H9 (cell line): ENCODE measurements around the gene SCML2. TPM values are rescaled to one million over a fixed set of nuclear protein-coding genes. Genes with fewer than 3 reads are reported as not detected.

Experiments used
- DNase-seq: peaks from one replicate; pipeline ENCODE4 v3.0.0-alpha.2; 2017
- H2AFZ ChIP-seq: one replicate; pipeline ENCODE4 v1.6.1; 2013; ENCODE audit warnings: mild to moderate bottlenecking, low read length, control low read depth, moderate library complexity
- H2AK5ac ChIP-seq: 2 replicates; pipeline ENCODE4 v1.6.1; 2013; ENCODE audit warnings: low read length, control low read depth, mixed read lengths; ENCODE audit not compliant: insufficient read length
- H2BK120ac ChIP-seq: one replicate; pipeline ENCODE4 v1.6.1; 2013; ENCODE audit warnings: low read depth, mild to moderate bottlenecking, low read length, control low read depth, inconsistent platforms; ENCODE audit not compliant: poor library complexity, severe bottlenecking
- H2BK12ac ChIP-seq: 2 replicates; pipeline ENCODE4 v1.6.1; 2013; ENCODE audit warnings: low read length, control low read depth, mixed read lengths, low read depth; ENCODE audit not compliant: insufficient read length
- H2BK15ac ChIP-seq: 2 replicates; pipeline ENCODE4 v1.6.1; 2013; ENCODE audit warnings: low read depth, low read length, control low read depth
- H2BK20ac ChIP-seq: one replicate; pipeline ENCODE4 v1.6.1; 2013; ENCODE audit warnings: low read depth, mild to moderate bottlenecking, low read length, control low read depth, inconsistent platforms; ENCODE audit not compliant: poor library complexity, severe bottlenecking
- H2BK5ac ChIP-seq: 2 replicates; pipeline ENCODE4 v1.6.1; 2013; ENCODE audit warnings: low read length, control low read depth, mixed read lengths; ENCODE audit not compliant: insufficient read length
- H3K14ac ChIP-seq: 2 replicates; pipeline ENCODE4 v1.6.1; 2013; ENCODE audit warnings: low read length, control low read depth; ENCODE audit not compliant: insufficient read depth
- H3K18ac ChIP-seq: 2 replicates; pipeline ENCODE4 v1.6.1; 2013; ENCODE audit warnings: low read depth, mild to moderate bottlenecking, mixed read lengths, low read length, control low read depth; ENCODE audit not compliant: insufficient read length
- H3K23ac ChIP-seq: 2 replicates; pipeline ENCODE4 v1.6.1; 2013; ENCODE audit warnings: low read length, control low read depth, mixed read lengths, low read depth; ENCODE audit not compliant: insufficient read length
- H3K23me2 ChIP-seq: 2 replicates; pipeline ENCODE4 v1.6.1; 2013; ENCODE audit warnings: low read depth, mild to moderate bottlenecking, mixed read lengths, low read length, control low read depth; ENCODE audit not compliant: insufficient read length, poor library complexity, severe bottlenecking
- H3K27ac ChIP-seq: 2 replicates; pipeline ENCODE4 v1.5.1; 2013; ENCODE audit warnings: low read length, control low read depth, mixed read lengths, low read depth; ENCODE audit not compliant: insufficient read length
- H3K27me3 ChIP-seq: 2 replicates; pipeline ENCODE4 v1.6.1; 2013; ENCODE audit warnings: low read length, control low read depth, inconsistent platforms; ENCODE audit not compliant: insufficient read depth
- H3K4ac ChIP-seq: 2 replicates; pipeline ENCODE4 v1.6.1; 2013; ENCODE audit warnings: low read depth, mild to moderate bottlenecking, control low read depth, inconsistent platforms, low read length, moderate library complexity
- H3K4me1 ChIP-seq: 2 replicates; pipeline ENCODE4 v1.6.1; 2013; ENCODE audit warnings: low read length, control low read depth, inconsistent platforms; ENCODE audit not compliant: insufficient read depth
- H3K4me2 ChIP-seq: 2 replicates; pipeline ENCODE4 v1.6.1; 2013; ENCODE audit warnings: low read length, control low read depth, mixed read lengths; ENCODE audit not compliant: insufficient read length, insufficient read depth
- H3K56ac ChIP-seq: 2 replicates; pipeline ENCODE4 v1.6.1; 2013; ENCODE audit warnings: low read depth, mild to moderate bottlenecking, mixed read lengths, low read length, control low read depth; ENCODE audit not compliant: insufficient read length
- H3K79me1 ChIP-seq: 2 replicates; pipeline ENCODE4 v1.6.1; 2013; ENCODE audit warnings: low read depth, mild to moderate bottlenecking, moderate library complexity, low read length, control low read depth, inconsistent platforms; ENCODE audit not compliant: insufficient read depth, poor library complexity, severe bottlenecking
- H3K79me2 ChIP-seq: 2 replicates; pipeline ENCODE4 v1.6.1; 2013; ENCODE audit warnings: low read length, control low read depth, inconsistent platforms; ENCODE audit not compliant: insufficient read depth
- H3K9ac ChIP-seq: 2 replicates; pipeline ENCODE4 v1.6.1; 2013; ENCODE audit warnings: low read length, control low read depth, mixed read lengths; ENCODE audit not compliant: insufficient read length; ENCODE audit errors: extremely low read depth
- H3K9me3 ChIP-seq: one replicate; pipeline ENCODE4 v1.6.1; 2013; ENCODE audit warnings: low read depth, low read length, inconsistent platforms; ENCODE audit not compliant: control insufficient read depth
- H3T11ph ChIP-seq: one replicate; pipeline ENCODE4 v1.6.1; 2013; ENCODE audit warnings: mild to moderate bottlenecking, low read length, control low read depth, inconsistent platforms
- H4K20me1 ChIP-seq: one replicate; pipeline ENCODE4 v1.6.1; 2013; ENCODE audit not compliant: control insufficient read depth, insufficient read length, insufficient read depth
- H4K5ac ChIP-seq: 2 replicates; pipeline ENCODE4 v1.6.1; 2013; ENCODE audit warnings: low read depth, mild to moderate bottlenecking, mixed read lengths, low read length, control low read depth; ENCODE audit not compliant: insufficient read length
- H4K8ac ChIP-seq: replicated peaks from 2 replicates; pipeline ENCODE4 v1.6.1; 2013; ENCODE audit warnings: low read length, control low read depth, mixed read lengths, low read depth; ENCODE audit not compliant: insufficient read length
- H4K91ac ChIP-seq: 2 replicates; pipeline ENCODE4 v1.6.1; 2013; ENCODE audit warnings: low read depth, mild to moderate bottlenecking, moderate library complexity, mixed read lengths, low read length, control low read depth; ENCODE audit not compliant: insufficient read length
- H3K27ac Mint-ChIP-seq, 3 experiments: 2 replicates in 2 of 3; 3 replicates in 1 of 3; pipeline ENCODE4 v1.8.0; 2020 to 2021; ENCODE audit warnings: mixed read lengths in 3 of 3, mild to moderate bottlenecking in 1 of 3, moderate library complexity in 1 of 3
- H3K27me3 Mint-ChIP-seq: 2 replicates; pipeline ENCODE4 v1.8.0; 2021; ENCODE audit warnings: low read depth, mild to moderate bottlenecking, moderate library complexity, mixed read lengths
- H3K36me3 Mint-ChIP-seq, 3 experiments: 2 replicates in 2 of 3; 3 replicates in 1 of 3; pipeline ENCODE4 v1.8.0; 2020 to 2021; ENCODE audit warnings: low read depth in 3 of 3, mixed read lengths in 3 of 3; ENCODE audit not compliant: insufficient read depth in 1 of 3
- H3K4me1 Mint-ChIP-seq, 2 experiments: 2 replicates each; pipeline ENCODE4 v1.8.0; 2020; ENCODE audit warnings: mixed read lengths in 2 of 2
- H3K4me3 Mint-ChIP-seq, 2 experiments: 2 replicates in 1 of 2; 3 replicates in 1 of 2; pipeline ENCODE4 v1.8.0; 2020 to 2021; ENCODE audit warnings: mild to moderate bottlenecking in 2 of 2, mixed read lengths in 2 of 2, moderate library complexity in 1 of 2
- H3K9me3 Mint-ChIP-seq, 2 experiments: 2 replicates in 1 of 2; 3 replicates in 1 of 2; pipeline ENCODE4 v1.8.0; 2020; ENCODE audit warnings: mild to moderate bottlenecking in 2 of 2, mixed read lengths in 2 of 2, moderate library complexity in 1 of 2
- WGBS: extraction: QIAGEN DNeasy Blood & Tissue Kit; methylation state at CpG from one replicate; pipeline ENCODE4 v1.1.7; 2013; ENCODE audit warnings: missing lambda C conversion rate, low lambda C conversion rate, mixed read lengths; ENCODE audit not compliant: insufficient read length; ENCODE audit errors: extremely low coverage; 5-methylcytosine and 5-hydroxymethylcytosine counted together
- total RNA-seq: library from RNA; stranded (reverse); gene quantifications from 2 replicates; pipeline ENCODE4 v1.2.1, GENCODE V29; 2021
- TF ChIP-seq, protein P1 (sequence below): fragments of 200-600 bp; sonication (generic); conservative IDR thresholded peaks from 3 replicates; pipeline ENCODE4 v1.8.0; 2021; ENCODE audit warnings: antibody characterized with exemption, mild to moderate bottlenecking

SCML2 gene
- total RNA-seq, 1 experiment from 2014 or later = 15.5 TPM

GRCh38 chrX:18210470-18210869 is 144.0 kb downstream of the SCML2 start:
- DNase-seq = no peak
- Mint-ChIP-seq H3K4me3 (no peak overlapping the region), H3K4me1 (no peaks in the 10 kb centered on the region), H3K9me3 (peaks cover 46 to 61% of the 10 kb centered on the region in 2 experiments), H3K27me3 (no peaks in the 10 kb centered on the region), H3K27ac (no peak overlapping the region), H3K36me3 (peaks cover 0 to 2% (median 0%) of the 10 kb centered on the region in 3 experiments; a peak in 1 of 7 replicates)
- H3K4me1 ChIP-seq = no peaks in the 10 kb centered on the region
- no peaks in the 10 kb centered on the region for H4K20me1 ChIP-seq
- H3K9ac ChIP-seq = no peak overlapping the region
- no peak overlapping the region for H2AFZ ChIP-seq
- no peak overlapping the region for H3K27ac ChIP-seq
- no peak overlapping the region for H3K14ac ChIP-seq
- H2AK5ac ChIP-seq = no peak overlapping the region
- H3T11ph ChIP-seq = no peak overlapping the region
- H4K5ac ChIP-seq = no peak overlapping the region
- TF ChIP-seq, protein P1, sequence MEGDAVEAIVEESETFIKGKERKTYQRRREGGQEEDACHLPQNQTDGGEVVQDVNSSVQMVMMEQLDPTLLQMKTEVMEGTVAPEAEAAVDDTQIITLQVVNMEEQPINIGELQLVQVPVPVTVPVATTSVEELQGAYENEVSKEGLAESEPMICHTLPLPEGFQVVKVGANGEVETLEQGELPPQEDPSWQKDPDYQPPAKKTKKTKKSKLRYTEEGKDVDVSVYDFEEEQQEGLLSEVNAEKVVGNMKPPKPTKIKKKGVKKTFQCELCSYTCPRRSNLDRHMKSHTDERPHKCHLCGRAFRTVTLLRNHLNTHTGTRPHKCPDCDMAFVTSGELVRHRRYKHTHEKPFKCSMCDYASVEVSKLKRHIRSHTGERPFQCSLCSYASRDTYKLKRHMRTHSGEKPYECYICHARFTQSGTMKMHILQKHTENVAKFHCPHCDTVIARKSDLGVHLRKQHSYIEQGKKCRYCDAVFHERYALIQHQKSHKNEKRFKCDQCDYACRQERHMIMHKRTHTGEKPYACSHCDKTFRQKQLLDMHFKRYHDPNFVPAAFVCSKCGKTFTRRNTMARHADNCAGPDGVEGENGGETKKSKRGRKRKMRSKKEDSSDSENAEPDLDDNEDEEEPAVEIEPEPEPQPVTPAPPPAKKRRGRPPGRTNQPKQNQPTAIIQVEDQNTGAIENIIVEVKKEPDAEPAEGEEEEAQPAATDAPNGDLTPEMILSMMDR = peak; percentile 53
- H3K27me3 ChIP-seq = no peaks in the 10 kb centered on the region
- no peak overlapping the region for H2BK15ac ChIP-seq
- H3K4me2 ChIP-seq = no peak overlapping the region
- no peaks in the 10 kb centered on the region for H3K23me2 ChIP-seq
- H3K23ac ChIP-seq = no peak overlapping the region
- H3K9me3 ChIP-seq = peaks cover 13% of the 10 kb centered on the region
- H4K91ac ChIP-seq = no peak overlapping the region
- no CpG with 5 or more reads among the region's 2 CpGs for WGBS
- no peak overlapping the region for H3K18ac ChIP-seq
- no peak overlapping the region for H2BK120ac ChIP-seq
- no peak overlapping the region for H3K56ac ChIP-seq
- no peak overlapping the region for H2BK5ac ChIP-seq
- H3K4ac ChIP-seq = no peak overlapping the region
- H3K79me2 ChIP-seq = no peaks in the 10 kb centered on the region
- H2BK20ac ChIP-seq = no peak overlapping the region
- no peak overlapping the region for H4K8ac ChIP-seq
- no peak overlapping the region for H2BK12ac ChIP-seq
- no peaks in the 10 kb centered on the region for H3K79me1 ChIP-seq
